Measurements from ENCODE around the gene PEAK3. TPM values are rescaled to one million over a fixed set of nuclear protein-coding genes. Genes with fewer than 3 reads are reported as not detected.

Gene PEAK3
- total RNA-seq, 2 donors from 2014 or later: 0.27 to 0.80 TPM

- Histone ChIP-seq H3K4me3 (peak overlapping the region; percentile 12 to 22), H3K27me3 (replicated peaks; ENCODE audit: insufficient read depth) (peaks cover 13% of the 10 kb centered on the region), H3K4me1 (replicated peaks) (peaks cover 20% of the 10 kb centered on the region), H3K27ac (no peak overlapping the region), H3K9me3 (no peaks in the 10 kb centered on the region), H3K36me3 (no peaks in the 10 kb centered on the region)
- TF ChIP-seq POLR2A (IDR thresholded peaks at IDR 0.05) (no peak), CTCF (IDR thresholded peaks at IDR 0.05) (no peak), POLR2AphosphoS5 (IDR thresholded peaks at IDR 0.05) (no peak)
- intact Hi-C loops (cut with DNase I): no loop called here
- no peak for DNase-seq (ENCODE audit: low spot score)
- 2% methylated on average over 34 of the region's 82 CpGs for WGBS
These were observed 8.6 kb upstream of the PEAK3 start for GRCh38 chr19:2290441-2291184.

- Histone ChIP-seq H3K27ac (no peak overlapping the region), H3K9me3 (no peaks in the 10 kb centered on the region), H3K4me1 (replicated peaks) (peaks cover 20% of the 10 kb centered on the region), H3K27me3 (replicated peaks; ENCODE audit: insufficient read depth) (peaks cover 13% of the 10 kb centered on the region), H3K4me3 (peak overlapping the region; percentile 12 to 22), H3K36me3 (no peaks in the 10 kb centered on the region)
- intact Hi-C loops (cut with DNase I): no loop called here
- DNase-seq (ENCODE audit: low spot score): no peak
- WGBS: 3% methylated on average over 37 of the region's 74 CpGs
- TF ChIP-seq CTCF (IDR thresholded peaks at IDR 0.05): no peak
- no peak for TF ChIP-seq POLR2AphosphoS5 (IDR thresholded peaks at IDR 0.05)
- TF ChIP-seq POLR2A (IDR thresholded peaks at IDR 0.05): no peak
These were observed 7.9 kb upstream of the PEAK3 start for GRCh38 chr19:2289714-2290435.

- intact Hi-C loops (cut with DNase I): no loop called here
- peaks cover 20% of the 10 kb centered on the region for H3K4me1 ChIP-seq (replicated peaks)
- no peak overlapping the region for H3K27ac ChIP-seq
- WGBS: 60% methylated on average over 27 of the region's 28 CpGs
- DNase-seq (ENCODE audit: low spot score): no peak
- no peak for TF ChIP-seq CTCF (IDR thresholded peaks at IDR 0.05)
- TF ChIP-seq POLR2AphosphoS5 (IDR thresholded peaks at IDR 0.05): no peak
- TF ChIP-seq POLR2A (IDR thresholded peaks at IDR 0.05): no peak
- H3K27me3 ChIP-seq (replicated peaks; ENCODE audit: insufficient read depth): peaks cover 13% of the 10 kb centered on the region
- no peaks in the 10 kb centered on the region for H3K9me3 ChIP-seq
- no peaks in the 10 kb centered on the region for H3K36me3 ChIP-seq
- no peak overlapping the region for H3K4me3 ChIP-seq
These were observed 7.1 kb upstream of the PEAK3 start for GRCh38 chr19:2288818-2289713.

GRCh38 chr19:2288338-2288817, 6.4 kb upstream of the PEAK3 start:
- no peak overlapping the region for H3K27ac ChIP-seq
- H3K9me3 ChIP-seq: no peaks in the 10 kb centered on the region
- 92% methylated on average over 14 of the region's 17 CpGs for WGBS
- DNase-seq (ENCODE audit: low spot score): no peak
- intact Hi-C loops (cut with DNase I): no loop called here
- H3K4me1 ChIP-seq (replicated peaks): peaks cover 20% of the 10 kb centered on the region
- TF ChIP-seq CTCF (IDR thresholded peaks at IDR 0.05) (no peak), POLR2AphosphoS5 (IDR thresholded peaks at IDR 0.05) (no peak), POLR2A (IDR thresholded peaks at IDR 0.05) (no peak)
- no peak overlapping the region for H3K4me3 ChIP-seq
- H3K36me3 ChIP-seq: no peaks in the 10 kb centered on the region
- H3K27me3 ChIP-seq (replicated peaks; ENCODE audit: insufficient read depth): peaks cover 13% of the 10 kb centered on the region
